KMS-11 (cell line): Measurements from ENCODE around the gene WFDC12.
"Not testable (repeated sequence)": the region's sequence is repeated elsewhere in the genome, so short reads cannot be mapped to it uniquely, and the experiment has no call there.

Experiments used
- H2AFZ ChIP-seq: fragments of 200-600 bp; sonication (generic); 2 replicates; pipeline ENCODE4 v1.6.1; 2016; ENCODE audit warnings: antibody characterized with exemption, mixed run types, low read depth
- H3K27ac ChIP-seq: fragments of 200-600 bp; sonication (generic); 2 replicates; pipeline ENCODE4 v1.6.1; 2016; ENCODE audit warnings: mild to moderate bottlenecking, mixed run types
- H3K27me3 ChIP-seq: fragments of 200-600 bp; sonication (generic); 2 replicates; pipeline ENCODE4 v1.6.1; 2017; ENCODE audit warnings: mild to moderate bottlenecking, low read depth, mixed run types, moderate library complexity; ENCODE audit not compliant: insufficient read depth
- H3K36me3 ChIP-seq: fragments of 200-600 bp; sonication (generic); 2 replicates; pipeline ENCODE4 v1.6.1; 2017; ENCODE audit warnings: mild to moderate bottlenecking, mixed run types; ENCODE audit not compliant: insufficient read depth
- H3K4me1 ChIP-seq: fragments of 200-600 bp; sonication (generic); 2 replicates; pipeline ENCODE4 v1.6.1; 2016; ENCODE audit warnings: mild to moderate bottlenecking, low read depth, mixed run types; ENCODE audit not compliant: poor library complexity, severe bottlenecking
- H3K4me2 ChIP-seq: fragments of 200-600 bp; sonication (generic); 2 replicates; pipeline ENCODE4 v1.7.0; 2016; ENCODE audit warnings: mild to moderate bottlenecking, mixed run types
- H3K4me3 ChIP-seq: fragments of 200-600 bp; sonication (generic); IDR thresholded peaks from 2 replicates; pipeline ENCODE4 v1.6.1; 2017; ENCODE audit warnings: low read depth, low read length, mixed read lengths; ENCODE audit not compliant: insufficient read depth
- H3K79me2 ChIP-seq: fragments of 200-600 bp; sonication (generic); 2 replicates; pipeline ENCODE4 v1.6.1; 2016; ENCODE audit warnings: low read depth, mixed run types; ENCODE audit not compliant: insufficient read depth
- H3K9ac ChIP-seq: fragments of 200-600 bp; sonication (generic); 2 replicates; pipeline ENCODE4 v1.6.1; 2016; ENCODE audit warnings: mild to moderate bottlenecking, mixed run types
- H4K20me1 ChIP-seq: fragments of 200-600 bp; sonication (generic); 2 replicates; pipeline ENCODE4 v1.6.1; 2016; ENCODE audit warnings: mild to moderate bottlenecking, mixed run types; ENCODE audit not compliant: insufficient read depth
- TF ChIP-seq, protein P1 (sequence below): fragments of 200-600 bp; sonication (generic); conservative IDR thresholded peaks from 2 replicates; pipeline ENCODE4 v1.6.1; 2017; ENCODE audit warnings: low read depth, mild to moderate bottlenecking, antibody characterized with exemption, low read length, moderate library complexity, mixed read lengths

The WFDC12 gene

DNA sequence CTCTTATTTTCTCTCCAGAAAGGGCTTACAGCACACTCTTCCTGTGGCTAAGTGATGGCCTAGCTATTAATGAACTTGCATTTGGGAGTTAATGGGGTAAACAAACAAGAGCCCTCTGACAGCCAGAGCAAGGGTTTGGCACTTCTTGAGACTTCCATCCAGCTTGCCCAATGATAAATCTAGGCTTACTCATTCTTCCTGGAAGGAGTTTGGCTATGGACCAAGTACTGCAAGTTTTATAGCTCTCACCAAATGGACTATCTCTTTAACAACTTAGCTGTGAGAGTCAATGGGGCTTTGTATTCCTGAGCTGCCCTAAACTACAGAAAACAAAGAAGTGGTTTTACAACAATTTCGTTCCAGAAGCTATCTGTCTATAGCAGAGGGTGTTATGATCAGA, 33.7 kb upstream of the WFDC12 start:
- no peak overlapping the region for H2AFZ ChIP-seq
- H3K27ac ChIP-seq: no peak overlapping the region
- no peak overlapping the region for H3K4me3 ChIP-seq

DNA sequence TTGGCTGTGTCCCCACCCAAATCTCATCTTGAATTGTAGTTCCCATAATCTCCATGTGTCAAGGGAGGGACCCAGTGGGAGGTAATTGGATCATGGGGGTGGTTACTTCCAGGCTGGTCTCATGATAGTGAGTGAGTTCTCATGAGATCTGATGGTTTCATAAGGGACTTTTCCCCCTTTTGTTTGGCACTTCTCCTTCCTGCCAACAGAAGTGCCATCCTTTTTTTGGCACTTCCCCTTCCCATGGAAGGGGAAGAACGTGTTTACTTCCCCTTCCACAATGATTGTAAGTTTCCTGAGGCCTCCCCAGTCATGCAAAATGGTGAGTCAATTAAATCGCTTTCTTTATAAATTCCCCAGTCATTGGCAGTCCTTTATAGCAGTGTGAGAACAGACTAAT, 32.4 kb upstream of the WFDC12 start:
- H3K79me2 ChIP-seq: no peaks in the 10 kb centered on the region
- no peak overlapping the region for H3K4me2 ChIP-seq
- H4K20me1 ChIP-seq: no peaks in the 10 kb centered on the region
- H3K27ac ChIP-seq: no peak overlapping the region
- H3K27me3 ChIP-seq: no peaks in the 10 kb centered on the region
- no peaks in the 10 kb centered on the region for H3K36me3 ChIP-seq
- H3K4me1 ChIP-seq: no peaks in the 10 kb centered on the region
- TF ChIP-seq, protein P1, sequence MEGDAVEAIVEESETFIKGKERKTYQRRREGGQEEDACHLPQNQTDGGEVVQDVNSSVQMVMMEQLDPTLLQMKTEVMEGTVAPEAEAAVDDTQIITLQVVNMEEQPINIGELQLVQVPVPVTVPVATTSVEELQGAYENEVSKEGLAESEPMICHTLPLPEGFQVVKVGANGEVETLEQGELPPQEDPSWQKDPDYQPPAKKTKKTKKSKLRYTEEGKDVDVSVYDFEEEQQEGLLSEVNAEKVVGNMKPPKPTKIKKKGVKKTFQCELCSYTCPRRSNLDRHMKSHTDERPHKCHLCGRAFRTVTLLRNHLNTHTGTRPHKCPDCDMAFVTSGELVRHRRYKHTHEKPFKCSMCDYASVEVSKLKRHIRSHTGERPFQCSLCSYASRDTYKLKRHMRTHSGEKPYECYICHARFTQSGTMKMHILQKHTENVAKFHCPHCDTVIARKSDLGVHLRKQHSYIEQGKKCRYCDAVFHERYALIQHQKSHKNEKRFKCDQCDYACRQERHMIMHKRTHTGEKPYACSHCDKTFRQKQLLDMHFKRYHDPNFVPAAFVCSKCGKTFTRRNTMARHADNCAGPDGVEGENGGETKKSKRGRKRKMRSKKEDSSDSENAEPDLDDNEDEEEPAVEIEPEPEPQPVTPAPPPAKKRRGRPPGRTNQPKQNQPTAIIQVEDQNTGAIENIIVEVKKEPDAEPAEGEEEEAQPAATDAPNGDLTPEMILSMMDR: no peak
- H3K9ac ChIP-seq: no peak overlapping the region
- no peak overlapping the region for H3K4me3 ChIP-seq
- H2AFZ ChIP-seq: no peak overlapping the region

More for the DNA sequence above, 33.7 kb upstream of the WFDC12 start:
- H3K36me3 ChIP-seq: no peaks in the 10 kb centered on the region
- no peaks in the 10 kb centered on the region for H3K27me3 ChIP-seq
- no peaks in the 10 kb centered on the region for H3K4me1 ChIP-seq
- TF ChIP-seq, protein P1: no peak
- H3K79me2 ChIP-seq: no peaks in the 10 kb centered on the region
- H4K20me1 ChIP-seq: no peaks in the 10 kb centered on the region
- no peak overlapping the region for H3K9ac ChIP-seq
- H3K4me2 ChIP-seq: no peak overlapping the region

DNA sequence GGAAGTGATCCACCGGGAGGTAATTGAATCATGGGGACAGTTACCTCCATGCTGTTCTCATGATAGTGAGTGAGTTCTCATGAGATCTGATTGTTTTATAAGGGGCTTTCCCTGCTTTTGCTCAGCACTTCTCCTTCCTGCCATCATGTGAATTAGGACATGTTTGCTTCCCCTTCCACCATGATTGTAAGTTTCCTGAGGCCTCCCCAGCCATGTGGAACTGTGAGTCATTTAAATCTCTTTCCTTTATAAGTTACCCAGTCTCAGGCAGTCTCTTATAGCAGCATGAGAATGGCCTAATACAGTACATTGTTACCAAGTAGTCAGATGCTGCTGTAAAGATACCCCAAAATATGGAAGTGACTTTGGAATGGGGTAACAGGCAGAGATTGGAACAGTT, 30.5 kb upstream of the WFDC12 start:
- not testable (repeated sequence) for H3K4me2 ChIP-seq, H2AFZ ChIP-seq, H4K20me1 ChIP-seq, H3K4me3 ChIP-seq, H3K79me2 ChIP-seq, H3K4me1 ChIP-seq, H3K9ac ChIP-seq, H3K36me3 ChIP-seq, H3K27ac ChIP-seq, H3K27me3 ChIP-seq

DNA sequence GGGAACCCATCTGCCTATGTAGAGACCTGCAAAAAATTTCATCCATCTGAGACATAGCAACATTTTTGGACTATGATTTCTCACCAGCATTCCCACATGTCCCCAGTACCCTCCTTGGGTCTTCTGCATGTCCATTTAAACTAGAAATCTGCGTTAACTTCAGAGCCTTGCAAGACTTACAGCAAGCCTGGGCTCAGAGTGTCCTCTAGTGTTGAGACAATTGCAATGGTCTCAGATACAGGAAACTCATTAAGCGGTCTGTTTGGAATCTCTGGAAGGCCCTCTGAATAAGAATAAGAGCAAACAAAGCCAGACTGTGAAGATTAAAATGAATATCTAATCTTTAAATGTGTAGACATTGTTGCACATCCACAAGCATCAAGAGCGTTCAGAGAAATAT, 29.9 kb upstream of the WFDC12 start:
- Histone ChIP-seq H3K4me1 (no peaks in the 10 kb centered on the region), H3K4me3 (no peak overlapping the region), H3K27me3 (no peaks in the 10 kb centered on the region), H3K27ac (no peak overlapping the region), H4K20me1 (no peaks in the 10 kb centered on the region), H3K79me2 (no peaks in the 10 kb centered on the region), H3K9ac (no peak overlapping the region), H2AFZ (no peak overlapping the region), H3K36me3 (no peaks in the 10 kb centered on the region), H3K4me2 (no peak overlapping the region)
- TF ChIP-seq, protein P1: no peak

DNA sequence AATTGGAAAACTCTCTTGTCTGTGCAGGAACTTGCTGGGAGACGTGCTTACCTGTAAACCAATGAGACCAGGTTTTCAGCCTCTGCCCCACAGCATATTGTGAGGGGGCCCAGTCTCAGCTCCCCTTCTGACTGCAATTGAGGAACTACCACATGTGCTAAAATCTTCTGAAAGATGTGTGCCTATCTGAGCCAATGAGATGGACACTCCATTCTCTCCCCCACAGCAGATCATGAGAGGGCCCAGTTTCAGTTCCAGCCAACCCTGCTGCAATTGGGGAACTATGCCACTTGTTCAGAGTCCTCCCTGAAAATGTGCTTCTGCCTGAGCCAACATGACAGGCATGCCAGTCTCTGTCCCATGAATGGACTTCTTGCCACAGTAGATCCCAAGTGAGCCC, 29.5 kb upstream of the WFDC12 start:
- no peaks in the 10 kb centered on the region for H3K79me2 ChIP-seq
- H3K4me1 ChIP-seq: no peaks in the 10 kb centered on the region
- no peaks in the 10 kb centered on the region for H4K20me1 ChIP-seq
- H3K4me2 ChIP-seq: no peak overlapping the region
- TF ChIP-seq, protein P1: no peak
- H3K27me3 ChIP-seq: no peaks in the 10 kb centered on the region
- H2AFZ ChIP-seq: no peak overlapping the region
- H3K4me3 ChIP-seq: no peak overlapping the region
- no peaks in the 10 kb centered on the region for H3K36me3 ChIP-seq
- no peak overlapping the region for H3K9ac ChIP-seq
- H3K27ac ChIP-seq: no peak overlapping the region
